Esophagus squamous epithelium (tissue), 5 donors: ENCODE measurements around the gene DCP1B. TPM values are rescaled to one million over a fixed set of nuclear protein-coding genes. Genes with fewer than 3 reads are reported as not detected.

Experiments used
- DNase-seq: peaks from one replicate; lab custom pipeline; 2025; lab: John Stamatoyannopoulos, UW
- H3K27ac ChIP-seq, 4 donors: fragments of 200-600 bp; sonication (generic); one replicate each; pipeline ENCODE4 v1.5.1; 2016 to 2019; ENCODE audit warnings: mild to moderate bottlenecking in 1 of 4
- H3K27me3 ChIP-seq, 4 donors: fragments of 200-600 bp; sonication (generic); 1 replicate in 3 of 4; 2 replicates in 1 of 4; pipeline versions ENCODE4 v1.5.1 to v1.6.0; 2017 to 2021; ENCODE audit warnings: antibody characterized with exemption in 1 of 4
- H3K36me3 ChIP-seq, 3 donors: fragments of 200-600 bp; sonication (generic); one replicate each; pipeline ENCODE4 v1.5.1; 2016 to 2019
- H3K4me1 ChIP-seq, 3 donors: fragments of 200-600 bp; sonication (generic); one replicate each; pipeline ENCODE4 v1.5.1; 2017 to 2019
- H3K4me3 ChIP-seq, 4 donors: fragments of 200-600 bp; sonication (generic); 1 replicate in 3 of 4; 2 replicates in 1 of 4; pipeline ENCODE4 v1.5.1; 2016 to 2019; ENCODE audit warnings: mild to moderate bottlenecking in 2 of 4, moderate library complexity in 1 of 4
- H3K9me3 ChIP-seq, 3 donors: fragments of 200-600 bp; sonication (generic); one replicate each; pipeline ENCODE4 v1.5.1; 2016 to 2019
- POLR2A ChIP-seq, 4 donors: fragments of 450-650 bp; IDR thresholded peaks; one replicate each; pipeline ENCODE4 v1.6.1; 2017; ENCODE audit warnings: antibody characterized with exemption in 4 of 4, mild to moderate bottlenecking in 4 of 4, moderate library complexity in 3 of 4
- WGBS, 2 donors: methylation state at CpG; one replicate each; pipeline ENCODE4 v1.1.5; 2018; 5-methylcytosine and 5-hydroxymethylcytosine counted together
- intact Hi-C: fragments of 100-400 bp; cut with DNase I; formaldehyde crosslinking; loops from one replicate; pipeline ENCODE4 v1.15.0; 2022
- total RNA-seq, 4 donors: library from RNA; depleted of rRNA; stranded (reverse); fragments of >200 nt; gene quantifications; one replicate each; pipeline ENCODE4 v1.1.0, GENCODE V29; 2016
- TF ChIP-seq, protein P1 (sequence below), 6 experiments: fragments of 450-650 bp in 4 of 6; fragments of 200-600 bp in 2 of 6; sonication (generic) in 2 of 6; IDR thresholded peaks; one replicate each; pipeline ENCODE4 v1.5.1; 2016 to 2019; ENCODE audit warnings: antibody characterized with exemption in 6 of 6, mild to moderate bottlenecking in 4 of 6, moderate library complexity in 4 of 6
- donor health status: DM: yes; HTN: yes; CAD: no.

DCP1B gene
- total RNA-seq, 4 donors from 2014 or later = 4.0 to 15.5 (median 10.8) TPM

DNA sequence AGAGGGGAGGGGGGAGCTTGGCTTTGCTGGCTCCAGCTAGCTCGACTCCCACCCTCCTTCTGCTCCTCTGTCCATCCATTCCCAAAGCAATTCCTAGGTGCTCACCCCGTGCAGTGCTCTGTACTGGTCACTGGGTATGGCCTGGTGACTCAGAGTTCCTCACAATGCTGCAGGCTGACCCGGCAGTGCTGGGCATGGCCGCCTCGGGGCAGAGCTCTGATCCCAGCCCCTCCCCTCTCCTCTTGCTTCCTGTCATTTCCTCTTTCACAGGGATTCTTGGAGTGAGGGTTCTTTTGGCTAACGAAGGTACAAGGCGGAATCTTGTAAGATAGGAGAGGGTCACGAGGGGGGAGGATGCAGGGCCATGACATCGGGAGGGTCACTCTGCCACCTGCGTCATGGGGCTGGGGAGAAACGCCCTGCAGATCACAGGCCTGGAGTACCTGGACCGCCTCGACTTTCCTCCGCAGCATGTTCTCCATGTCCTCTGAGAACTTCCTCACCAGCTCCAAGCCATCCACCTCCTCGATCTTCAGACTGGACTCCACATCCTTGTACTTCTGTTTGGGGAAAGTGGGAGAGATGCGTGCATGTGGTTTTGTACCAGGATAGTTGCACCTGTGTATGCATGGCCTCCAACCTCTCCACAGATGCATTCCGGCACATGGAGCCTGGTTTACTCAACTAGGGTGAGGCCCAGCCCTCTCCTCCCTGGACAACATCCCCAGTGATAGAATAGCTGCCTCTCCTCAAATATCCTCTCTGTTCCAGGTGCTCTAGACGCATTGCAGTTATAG, 91.5 kb downstream of the DCP1B start:
- WGBS, 2 donors = 86 to 88% methylated on average over 8 to 10 of the region's 18 CpGs
- TF ChIP-seq, protein P1, sequence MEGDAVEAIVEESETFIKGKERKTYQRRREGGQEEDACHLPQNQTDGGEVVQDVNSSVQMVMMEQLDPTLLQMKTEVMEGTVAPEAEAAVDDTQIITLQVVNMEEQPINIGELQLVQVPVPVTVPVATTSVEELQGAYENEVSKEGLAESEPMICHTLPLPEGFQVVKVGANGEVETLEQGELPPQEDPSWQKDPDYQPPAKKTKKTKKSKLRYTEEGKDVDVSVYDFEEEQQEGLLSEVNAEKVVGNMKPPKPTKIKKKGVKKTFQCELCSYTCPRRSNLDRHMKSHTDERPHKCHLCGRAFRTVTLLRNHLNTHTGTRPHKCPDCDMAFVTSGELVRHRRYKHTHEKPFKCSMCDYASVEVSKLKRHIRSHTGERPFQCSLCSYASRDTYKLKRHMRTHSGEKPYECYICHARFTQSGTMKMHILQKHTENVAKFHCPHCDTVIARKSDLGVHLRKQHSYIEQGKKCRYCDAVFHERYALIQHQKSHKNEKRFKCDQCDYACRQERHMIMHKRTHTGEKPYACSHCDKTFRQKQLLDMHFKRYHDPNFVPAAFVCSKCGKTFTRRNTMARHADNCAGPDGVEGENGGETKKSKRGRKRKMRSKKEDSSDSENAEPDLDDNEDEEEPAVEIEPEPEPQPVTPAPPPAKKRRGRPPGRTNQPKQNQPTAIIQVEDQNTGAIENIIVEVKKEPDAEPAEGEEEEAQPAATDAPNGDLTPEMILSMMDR (IDR thresholded peaks at IDR 0.05) = no peak
- TF ChIP-seq POLR2A (IDR thresholded peaks at IDR 0.05) = no peak
- no peak for DNase-seq
- intact Hi-C loops = no loop called here
- Histone ChIP-seq H3K27ac (no peak overlapping the region), H3K4me1 (peaks cover 0 to 14% (median 5%) of the 10 kb centered on the region in 3 donors), H3K4me3 (no peak overlapping the region), H3K9me3 (no peaks in the 10 kb centered on the region), H3K36me3 (no peaks in the 10 kb centered on the region), H3K27me3 (peaks cover 0 to 29% (median 0%) of the 10 kb centered on the region in 4 donors)

DNA sequence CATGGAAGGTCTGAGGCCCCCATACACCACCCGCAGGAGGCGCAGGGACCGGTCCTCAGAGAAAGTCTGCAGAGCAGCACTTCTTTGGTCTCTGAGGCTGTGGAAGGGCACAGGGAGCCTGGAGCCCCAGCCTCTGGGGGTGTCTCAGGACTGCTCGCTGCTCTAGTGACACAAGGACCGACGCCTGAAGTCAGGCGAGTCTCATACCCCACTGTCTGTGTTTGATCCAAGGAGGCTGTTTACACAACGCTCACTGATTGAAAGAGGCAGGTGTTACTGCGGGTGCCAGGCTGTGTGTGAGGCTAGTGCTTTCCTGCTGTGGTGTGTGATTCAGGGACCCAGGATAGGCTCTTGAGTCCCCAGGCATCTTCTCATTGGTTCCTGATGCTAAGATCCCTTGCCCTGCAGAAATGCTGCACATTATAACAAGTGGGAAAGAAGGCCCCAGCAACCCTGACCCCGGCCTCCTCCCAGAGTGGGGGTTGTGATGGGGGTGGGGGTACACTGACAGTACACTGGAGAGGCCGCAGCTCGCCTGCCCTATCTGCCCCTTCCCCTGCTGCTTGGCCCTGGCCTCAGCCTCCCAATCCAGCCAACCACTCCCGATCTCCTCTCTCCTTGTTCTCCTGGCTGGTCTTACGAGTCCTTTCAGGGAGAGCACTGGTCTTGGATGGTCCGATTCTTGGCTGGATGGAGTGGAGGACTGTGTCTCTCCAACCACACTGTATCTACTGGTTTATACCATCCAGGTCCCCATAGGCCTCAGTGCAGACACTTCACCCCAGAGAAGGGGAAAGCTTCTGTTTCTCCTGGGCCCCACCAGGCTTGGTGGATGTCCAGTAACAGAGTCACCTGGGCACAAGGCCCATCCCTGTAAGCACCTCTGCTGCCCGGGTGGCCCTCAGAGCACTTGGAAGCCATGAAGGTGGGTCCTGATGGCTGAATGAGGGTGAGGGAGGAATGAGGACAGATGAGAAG, 92.4 kb downstream of the DCP1B start:
- Histone ChIP-seq H3K36me3 (no peaks in the 10 kb centered on the region), H3K27ac (no peak overlapping the region), H3K27me3 (peaks cover 0 to 35% (median 0%) of the 10 kb centered on the region in 4 donors), H3K9me3 (no peaks in the 10 kb centered on the region), H3K4me3 (no peak overlapping the region), H3K4me1 (peaks cover 0 to 11% (median 6%) of the 10 kb centered on the region in 3 donors)
- DNase-seq = no peak
- intact Hi-C loops = no loop called here
- WGBS, 2 donors = 95 to 97% methylated on average over 5 to 6 of the region's 16 CpGs
- no peak for TF ChIP-seq POLR2A (IDR thresholded peaks at IDR 0.05)
- TF ChIP-seq, protein P1 (IDR thresholded peaks at IDR 0.05) = no peak

DNA sequence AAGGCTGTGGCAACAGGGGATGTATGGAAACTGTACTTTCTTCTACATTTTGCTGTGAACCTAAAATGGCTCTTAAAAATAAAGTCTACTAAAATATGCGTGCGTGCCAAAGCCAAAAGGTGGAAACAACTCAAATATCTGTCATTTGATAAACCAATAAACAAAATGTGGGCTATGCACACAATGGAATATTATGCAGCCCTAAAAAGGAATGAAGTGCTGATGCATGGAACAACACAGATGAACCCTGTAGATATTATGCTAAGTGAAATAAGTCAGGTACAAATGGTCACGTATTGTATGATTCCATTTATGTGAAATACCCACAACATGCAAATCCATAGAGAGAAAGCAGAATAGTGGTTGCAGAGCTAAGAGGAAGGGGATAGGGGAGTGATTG, 93.8 kb downstream of the DCP1B start:
- intact Hi-C loops = no loop called here
- Histone ChIP-seq H3K27me3 (peaks cover 0 to 35% (median 0%) of the 10 kb centered on the region in 4 donors), H3K27ac (no peak overlapping the region), H3K36me3 (no peaks in the 10 kb centered on the region), H3K4me3 (no peak overlapping the region), H3K4me1 (peaks cover 0 to 10% (median 6%) of the 10 kb centered on the region in 3 donors), H3K9me3 (no peaks in the 10 kb centered on the region)
- 79 to 95% methylated on average over 3 of the region's 3 CpGs for WGBS, 2 donors
- TF ChIP-seq POLR2A (IDR thresholded peaks at IDR 0.05) = no peak
- TF ChIP-seq, protein P1 (IDR thresholded peaks at IDR 0.05) = no peak
- no peak for DNase-seq

DNA sequence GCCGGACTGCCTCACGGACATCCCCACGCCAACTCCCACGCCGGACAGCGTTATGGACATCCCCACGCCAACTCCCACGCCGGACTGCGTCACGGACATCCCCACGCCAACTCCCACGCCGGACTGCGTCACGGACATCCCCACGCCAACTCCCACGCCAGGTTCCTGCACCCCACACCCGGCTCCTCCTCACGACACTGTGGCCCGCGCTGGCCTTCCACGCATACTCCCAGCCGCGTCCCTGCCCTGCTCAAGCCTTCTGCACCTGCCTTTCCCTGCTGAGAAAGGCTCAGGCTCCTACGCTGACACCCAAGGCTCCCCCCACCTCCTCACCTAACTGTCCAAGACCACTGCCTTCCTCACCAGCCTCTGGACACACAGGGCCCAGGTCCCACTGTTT, 95.5 kb downstream of the DCP1B start:
- no peaks in the 10 kb centered on the region for H3K36me3 ChIP-seq
- peaks cover 0 to 10% (median 6%) of the 10 kb centered on the region in 3 donors for H3K4me1 ChIP-seq
- no peak for TF ChIP-seq POLR2A (IDR thresholded peaks at IDR 0.05)
- TF ChIP-seq, protein P1 (IDR thresholded peaks at IDR 0.05) = no peak
- H3K9me3 ChIP-seq = peaks cover 0 to 16% (median 0%) of the 10 kb centered on the region in 3 donors
- intact Hi-C loops = no loop called here
- WGBS, 2 donors = 92 to 94% methylated on average over 8 to 25 of the region's 26 CpGs
- no peak overlapping the region for H3K4me3 ChIP-seq
- no peak overlapping the region for H3K27ac ChIP-seq
- H3K27me3 ChIP-seq = peaks cover 0 to 35% (median 0%) of the 10 kb centered on the region in 4 donors
- no peak for DNase-seq
